ENCODE data around the gene SSRP1.

GRCh38 chr11:57297221-57297620 lies 38.5 kb downstream of the SSRP1 start:
- TF ChIP-seq CTCF (IDR thresholded peaks at IDR 0.05) (no peak), EZH2 (IDR thresholded peaks at IDR 0.05) (no peak)
